Medulla oblongata (tissue), 1 donor: ENCODE measurements around the gene PCDHA5.
"Not testable (repeated sequence)": the region's sequence is repeated elsewhere in the genome, so short reads cannot be mapped to it uniquely, and the experiment has no call there.

Experiments
- DNase-seq: peaks from one replicate; pipeline ENCODE4 v3.0.0-alpha.2; 2015; ENCODE audit errors: extremely low spot score

PCDHA5 gene

GRCh38 chr5:140823475-140823874, 2.1 kb downstream of the PCDHA5 start:
- DNase-seq = no peak

GRCh38 chr5:140827704-140828361, 6.4 kb downstream of the PCDHA5 start, which contains the start of gene PCDHA6:
TSS of gene PCDHA6 (plus strand) at chr5:140827960. CDS start at chr5:140828092, 132 bp downstream.
- DNase-seq = peak; percentile 31

DNA sequence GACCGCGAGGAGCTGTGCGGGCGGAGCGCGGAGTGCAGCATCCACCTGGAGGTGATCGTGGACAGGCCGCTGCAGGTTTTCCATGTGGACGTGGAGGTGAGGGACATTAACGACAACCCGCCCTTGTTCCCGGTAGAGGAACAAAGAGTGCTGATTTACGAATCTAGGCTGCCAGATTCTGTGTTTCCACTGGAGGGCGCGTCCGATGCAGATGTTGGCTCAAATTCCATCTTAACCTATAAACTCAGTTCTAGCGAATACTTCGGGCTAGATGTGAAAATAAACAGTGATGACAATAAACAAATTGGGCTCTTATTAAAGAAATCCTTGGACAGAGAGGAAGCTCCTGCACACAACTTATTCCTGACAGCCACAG, 6.9 kb downstream of the PCDHA5 start:
- DNase-seq = peak; percentile 14

DNA sequence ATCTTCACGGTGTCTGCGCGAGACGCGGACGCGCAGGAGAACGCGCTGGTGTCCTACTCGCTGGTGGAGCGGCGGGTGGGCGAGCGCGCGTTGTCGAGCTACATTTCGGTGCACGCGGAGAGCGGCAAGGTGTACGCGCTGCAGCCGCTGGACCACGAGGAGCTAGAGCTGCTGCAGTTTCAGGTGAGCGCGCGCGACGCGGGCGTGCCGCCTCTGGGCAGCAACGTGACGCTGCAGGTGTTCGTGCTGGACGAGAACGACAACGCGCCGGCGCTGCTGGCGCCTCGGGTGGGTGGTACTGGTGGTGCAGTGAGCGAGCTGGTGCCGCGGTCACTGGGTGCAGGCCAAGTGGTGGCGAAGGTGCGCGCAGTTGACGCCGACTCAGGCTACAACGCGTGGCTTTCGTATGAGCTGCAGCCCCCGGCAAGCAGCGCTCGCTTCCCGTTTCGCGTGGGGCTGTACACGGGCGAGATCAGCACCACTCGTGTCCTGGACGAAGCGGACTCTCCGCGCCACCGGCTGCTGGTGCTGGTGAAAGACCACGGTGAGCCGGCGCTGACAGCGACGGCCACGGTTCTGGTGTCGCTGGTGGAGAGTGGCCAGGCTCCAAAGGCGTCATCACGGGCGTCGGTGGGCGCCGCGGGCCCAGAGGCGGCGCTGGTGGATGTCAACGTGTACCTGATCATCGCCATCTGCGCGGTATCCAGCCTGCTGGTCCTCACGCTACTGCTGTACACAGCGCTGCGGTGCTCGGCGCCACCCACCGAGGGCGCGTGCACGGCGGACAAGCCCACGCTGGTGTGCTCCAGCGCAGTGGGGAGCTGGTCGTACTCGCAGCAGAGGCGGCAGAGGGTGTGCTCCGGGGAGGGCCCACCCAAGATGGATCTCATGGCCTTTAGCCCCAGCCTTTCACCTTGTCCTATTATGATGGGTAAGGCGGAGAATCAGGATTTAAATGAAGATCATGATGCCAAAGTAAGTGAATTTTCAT, 8.4 kb downstream of the PCDHA5 start:
- not testable (repeated sequence) for DNase-seq

- DNase-seq = peak; percentile 49
These were observed 12.6 kb downstream of the PCDHA5 start, which contains the start of gene PCDHA7 for GRCh38 chr5:140833993-140834392. TSS of gene PCDHA7 (plus strand) at chr5:140834269. CDS start at chr5:140834384, 115 bp downstream.

DNA sequence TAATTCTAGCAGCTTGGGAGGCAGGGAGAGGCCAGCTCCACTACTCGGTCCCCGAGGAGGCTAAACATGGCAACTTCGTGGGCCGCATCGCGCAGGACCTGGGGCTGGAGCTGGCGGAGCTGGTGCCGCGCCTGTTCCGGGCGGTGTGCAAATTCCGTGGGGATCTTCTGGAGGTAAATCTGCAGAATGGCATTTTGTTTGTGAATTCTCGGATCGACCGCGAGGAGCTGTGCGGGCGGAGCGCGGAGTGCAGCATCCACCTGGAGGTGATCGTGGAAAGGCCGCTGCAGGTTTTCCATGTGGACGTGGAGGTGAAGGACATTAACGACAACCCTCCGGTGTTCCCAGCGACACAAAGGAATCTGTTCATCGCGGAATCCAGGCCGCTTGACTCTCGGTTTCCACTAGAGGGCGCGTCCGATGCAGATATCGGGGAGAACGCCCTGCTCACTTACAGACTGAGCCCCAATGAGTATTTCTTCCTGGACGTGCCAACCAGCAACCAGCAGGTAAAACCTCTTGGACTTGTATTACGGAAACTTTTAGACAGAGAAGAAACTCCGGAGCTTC, 13.1 kb downstream of the PCDHA5 start:
- DNase-seq = not testable (repeated sequence)

GRCh38 chr5:140835622-140836510, 14.5 kb downstream of the PCDHA5 start:
- DNase-seq = no peak

DNA sequence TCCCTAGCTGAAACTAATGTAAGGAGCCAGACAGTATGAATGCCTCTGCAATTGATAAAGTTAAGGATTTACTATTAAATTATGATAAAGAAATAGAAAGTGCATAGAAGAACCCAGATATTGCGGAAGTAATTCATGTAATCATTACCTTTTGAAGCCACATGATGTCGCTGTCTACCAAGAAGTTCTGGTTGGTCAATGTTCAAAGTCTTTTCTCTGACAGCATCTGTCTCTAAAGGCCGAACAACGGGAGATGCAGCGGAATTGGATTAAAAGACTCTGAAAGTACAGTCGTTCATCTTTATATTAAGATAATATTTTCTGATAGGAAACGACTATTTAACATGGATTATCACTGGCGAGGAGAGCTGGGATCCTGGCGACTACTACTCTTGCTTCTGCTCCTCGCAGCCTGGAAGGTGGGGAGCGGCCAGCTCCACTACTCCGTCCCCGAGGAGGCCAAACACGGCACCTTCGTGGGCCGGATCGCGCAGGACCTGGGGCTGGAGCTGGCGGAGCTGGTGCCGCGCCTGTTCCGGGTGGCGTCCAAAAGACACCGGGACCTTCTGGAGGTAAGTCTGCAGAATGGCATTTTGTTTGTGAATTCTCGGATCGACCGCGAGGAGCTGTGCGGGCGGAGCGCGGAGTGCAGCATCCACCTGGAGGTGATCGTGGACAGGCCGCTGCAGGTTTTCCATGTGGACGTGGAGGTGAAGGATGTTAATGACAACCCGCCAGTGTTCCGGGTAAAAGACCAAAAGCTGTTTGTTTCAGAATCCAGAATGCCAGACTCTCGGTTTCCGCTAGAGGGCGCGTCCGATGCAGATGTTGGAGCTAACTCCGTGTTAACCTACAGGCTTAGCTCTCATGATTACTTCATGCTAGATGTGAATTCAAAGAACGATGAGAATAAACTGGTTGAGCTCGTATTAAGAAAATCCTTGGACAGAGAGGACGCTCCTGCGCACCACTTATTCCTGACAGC, 19.9 kb downstream of the PCDHA5 start, which contains the start of gene PCDHA8:
PCDHA8 (plus strand) TSS at position 210 of the 985 bp plus-strand sequence; CDS start at position 345, 135 bp downstream.
- peak; percentile 42 for DNase-seq

- no peak for DNase-seq
These were observed 21.7 kb downstream of the PCDHA5 start for GRCh38 chr5:140842798-140843733.

DNA sequence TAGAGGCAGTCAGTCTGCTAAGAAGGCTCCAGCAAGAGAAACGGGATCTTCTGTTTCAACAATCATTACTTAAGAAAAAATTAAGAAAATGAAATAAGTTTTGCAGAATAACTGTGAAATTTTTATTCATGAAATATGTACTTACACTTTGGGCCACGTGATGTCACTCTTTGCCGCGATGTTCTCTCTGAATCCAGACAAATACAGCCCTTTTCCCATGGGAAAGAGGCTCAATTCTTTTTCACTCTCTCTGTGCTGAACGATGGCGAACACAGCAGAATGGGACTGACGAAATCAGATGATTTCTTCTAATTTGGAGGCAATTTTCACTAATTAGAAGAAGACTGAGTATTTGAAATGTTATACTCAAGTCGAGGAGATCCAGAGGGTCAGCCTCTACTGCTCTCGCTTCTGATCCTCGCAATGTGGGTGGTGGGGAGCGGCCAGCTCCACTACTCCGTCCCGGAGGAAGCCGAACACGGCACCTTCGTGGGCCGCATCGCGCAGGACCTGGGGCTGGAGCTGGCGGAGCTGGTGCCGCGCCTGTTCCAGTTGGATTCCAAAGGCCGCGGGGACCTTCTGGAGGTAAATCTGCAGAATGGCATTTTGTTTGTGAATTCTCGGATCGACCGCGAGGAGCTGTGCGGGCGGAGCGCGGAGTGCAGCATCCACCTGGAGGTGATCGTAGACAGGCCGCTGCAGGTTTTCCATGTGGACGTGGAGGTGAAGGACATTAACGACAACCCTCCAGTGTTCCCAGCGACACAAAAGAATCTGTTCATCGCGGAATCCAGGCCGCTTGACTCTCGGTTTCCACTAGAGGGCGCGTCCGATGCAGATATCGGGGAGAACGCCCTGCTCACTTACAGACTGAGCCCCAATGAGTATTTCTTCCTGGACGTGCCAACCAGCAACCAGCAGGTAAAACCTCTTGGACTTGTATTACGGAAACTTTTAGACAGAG, 27.0 kb downstream of the PCDHA5 start, which contains the start of gene PCDHA9:
PCDHA9 (plus strand) TSS at position 244 of the 964 bp plus-strand sequence; CDS start at position 358, 114 bp downstream.
- peak; percentile 23 for DNase-seq

DNA sequence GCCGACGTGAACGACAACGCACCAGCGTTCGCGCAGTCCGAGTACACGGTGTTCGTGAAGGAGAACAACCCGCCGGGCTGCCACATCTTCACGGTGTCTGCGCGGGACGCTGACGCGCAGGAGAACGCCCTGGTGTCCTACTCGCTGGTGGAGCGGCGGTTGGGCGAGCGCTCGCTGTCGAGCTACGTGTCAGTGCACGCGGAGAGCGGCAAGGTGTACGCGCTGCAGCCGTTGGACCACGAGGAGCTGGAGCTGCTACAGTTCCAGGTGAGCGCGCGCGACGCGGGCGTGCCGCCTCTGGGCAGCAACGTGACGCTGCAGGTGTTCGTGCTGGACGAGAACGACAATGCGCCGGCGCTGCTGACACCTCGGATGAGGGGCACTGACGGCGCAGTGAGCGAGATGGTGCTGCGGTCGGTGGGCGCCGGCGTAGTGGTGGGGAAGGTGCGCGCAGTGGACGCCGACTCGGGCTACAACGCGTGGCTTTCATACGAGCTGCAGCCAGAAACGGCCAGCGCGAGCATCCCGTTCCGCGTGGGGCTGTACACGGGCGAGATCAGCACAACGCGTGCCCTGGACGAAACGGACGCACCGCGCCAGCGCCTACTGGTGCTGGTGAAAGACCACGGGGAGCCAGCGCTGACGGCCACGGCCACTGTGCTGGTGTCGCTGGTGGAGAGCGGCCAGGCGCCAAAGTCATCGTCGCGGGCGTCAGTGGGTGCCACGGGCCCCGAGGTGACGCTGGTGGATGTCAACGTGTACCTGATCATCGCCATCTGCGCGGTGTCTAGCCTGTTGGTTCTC, 28.6 kb downstream of the PCDHA5 start:
- DNase-seq = not testable (repeated sequence)

- peak; percentile 85 for DNase-seq
These were observed 34.6 kb downstream of the PCDHA5 start, which contains the start of gene PCDHA10 for GRCh38 chr5:140855772-140856674. TSS of gene PCDHA10 (plus strand) at chr5:140855897. CDS start at chr5:140856049, 152 bp downstream.

- DNase-seq = no peak
These were observed 36.0 kb downstream of the PCDHA5 start for GRCh38 chr5:140857177-140857986.

GRCh38 chr5:140857987-140858240, 36.5 kb downstream of the PCDHA5 start:
- no peak for DNase-seq
